Gastrocnemius medialis (tissue), 4 donors: ENCODE results near the gene NCAPD3.

ENCODE experiments used
- POLR2A ChIP-seq, 2 donors: fragments of 450-650 bp; IDR thresholded peaks; one replicate each; pipeline ENCODE4 v1.6.1; 2017; ENCODE audit warnings: antibody characterized with exemption in 2 of 2, mild to moderate bottlenecking in 2 of 2, moderate library complexity in 2 of 2
- TF ChIP-seq, protein P1 (sequence below), 5 experiments: fragments of 450-650 bp in 3 of 5; fragments of 200-600 bp in 2 of 5; sonication (generic) in 2 of 5; IDR thresholded peaks in 4 of 5; conservative IDR thresholded peaks in 1 of 5; 1 replicate in 4 of 5; 2 replicates in 1 of 5; pipeline ENCODE4 v1.5.1; 2016 to 2019; ENCODE audit warnings: antibody characterized with exemption in 5 of 5, mild to moderate bottlenecking in 3 of 5, moderate library complexity in 3 of 5

DNA sequence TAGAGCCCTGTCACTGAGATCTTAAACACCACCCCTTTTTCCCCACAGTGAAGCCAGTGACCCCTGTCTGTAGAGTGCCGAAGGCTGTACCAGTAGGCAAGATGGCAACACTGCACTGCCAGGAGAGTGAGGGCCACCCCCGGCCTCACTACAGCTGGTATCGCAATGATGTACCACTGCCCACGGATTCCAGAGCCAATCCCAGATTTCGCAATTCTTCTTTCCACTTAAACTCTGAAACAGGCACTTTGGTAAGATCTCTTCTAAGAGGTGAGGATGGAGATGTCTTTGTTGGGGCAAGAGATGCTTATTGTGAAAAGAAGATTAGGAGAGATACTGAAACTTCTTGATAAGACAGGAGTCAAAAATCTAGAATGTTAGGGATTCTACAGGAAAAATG, 79.0 kb downstream of the NCAPD3 start:
- TF ChIP-seq, protein P1, sequence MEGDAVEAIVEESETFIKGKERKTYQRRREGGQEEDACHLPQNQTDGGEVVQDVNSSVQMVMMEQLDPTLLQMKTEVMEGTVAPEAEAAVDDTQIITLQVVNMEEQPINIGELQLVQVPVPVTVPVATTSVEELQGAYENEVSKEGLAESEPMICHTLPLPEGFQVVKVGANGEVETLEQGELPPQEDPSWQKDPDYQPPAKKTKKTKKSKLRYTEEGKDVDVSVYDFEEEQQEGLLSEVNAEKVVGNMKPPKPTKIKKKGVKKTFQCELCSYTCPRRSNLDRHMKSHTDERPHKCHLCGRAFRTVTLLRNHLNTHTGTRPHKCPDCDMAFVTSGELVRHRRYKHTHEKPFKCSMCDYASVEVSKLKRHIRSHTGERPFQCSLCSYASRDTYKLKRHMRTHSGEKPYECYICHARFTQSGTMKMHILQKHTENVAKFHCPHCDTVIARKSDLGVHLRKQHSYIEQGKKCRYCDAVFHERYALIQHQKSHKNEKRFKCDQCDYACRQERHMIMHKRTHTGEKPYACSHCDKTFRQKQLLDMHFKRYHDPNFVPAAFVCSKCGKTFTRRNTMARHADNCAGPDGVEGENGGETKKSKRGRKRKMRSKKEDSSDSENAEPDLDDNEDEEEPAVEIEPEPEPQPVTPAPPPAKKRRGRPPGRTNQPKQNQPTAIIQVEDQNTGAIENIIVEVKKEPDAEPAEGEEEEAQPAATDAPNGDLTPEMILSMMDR (IDR thresholded peaks at IDR 0.05 in 4 of 5, conservative IDR thresholded peaks at IDR 0.05 in 1 of 5): no peak
- TF ChIP-seq POLR2A (IDR thresholded peaks at IDR 0.05): no peak
